ENCODE results near the gene POLE.

POLE gene

GRCh38 chr12:132575661-132576060, 111.5 kb downstream of the POLE start:
- H3K4me1 ChIP-seq (ENCODE audit: control insufficient read depth, insufficient read depth, low read length, unreplicated experiment): no peaks in the 10 kb centered on the region
- no peaks in the 10 kb centered on the region for H3K27me3 ChIP-seq (ENCODE audit: insufficient read depth, low read length)
- no peak overlapping the region for H3K4me3 ChIP-seq (ENCODE audit: low read depth, low read length)
- H3K79me2 ChIP-seq (ENCODE audit: control insufficient read depth, insufficient read depth, low read length, unreplicated experiment): no peaks in the 10 kb centered on the region
- peaks cover 2% of the 10 kb centered on the region; the same call in 1 of the 2 replicates for H3K36me3 ChIP-seq (ENCODE audit: insufficient read depth, low read length)
- no peak overlapping the region for H2AFZ ChIP-seq (ENCODE audit: low read length, unreplicated experiment)
- H3K27ac ChIP-seq (ENCODE audit: low read depth, low read length): no peak overlapping the region

DNA sequence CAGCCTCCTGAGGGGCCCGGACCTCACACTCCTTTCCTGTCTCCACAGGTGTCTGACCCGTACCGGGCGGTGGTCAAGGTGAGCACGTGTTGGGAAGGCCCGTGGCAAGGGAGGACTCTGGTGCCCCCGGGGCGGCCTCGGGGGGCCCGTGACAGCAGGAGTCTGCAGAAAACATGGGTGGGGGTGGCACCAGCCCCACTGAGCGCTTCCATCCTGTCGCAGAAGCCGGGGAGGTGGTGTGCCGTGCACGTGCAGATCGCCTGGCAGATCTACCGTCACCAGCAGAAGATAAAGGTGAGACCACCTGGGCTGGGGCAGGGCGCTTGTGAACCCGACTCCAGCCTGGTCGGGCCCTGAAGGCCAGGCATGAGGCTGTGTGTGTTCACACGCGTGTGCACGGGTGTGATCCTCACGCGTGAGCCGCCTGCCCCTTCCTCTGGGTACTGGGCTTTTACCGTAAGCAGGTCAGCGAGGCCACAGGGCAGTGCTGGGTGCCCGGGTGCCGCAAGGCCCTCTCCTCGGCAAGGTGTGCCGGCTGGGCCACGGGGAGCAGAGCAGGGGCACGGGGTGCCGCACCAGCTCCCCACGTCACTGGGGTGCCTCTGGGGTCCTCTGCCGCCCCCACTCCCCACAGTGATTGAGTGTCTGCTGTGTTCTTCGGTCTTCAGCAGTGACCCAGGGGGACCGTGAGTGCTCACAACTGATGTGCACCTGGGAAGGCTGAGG, 112.7 kb downstream of the POLE start:
- Histone ChIP-seq H2AFZ (ENCODE audit: low read length, unreplicated experiment) (no peak overlapping the region), H3K27me3 (ENCODE audit: insufficient read depth, low read length) (no peaks in the 10 kb centered on the region)

More for the DNA sequence above, 112.7 kb downstream of the POLE start:
- Histone ChIP-seq H3K4me3 (ENCODE audit: low read depth, low read length) (no peak overlapping the region), H3K4me1 (ENCODE audit: control insufficient read depth, insufficient read depth, low read length, unreplicated experiment) (no peaks in the 10 kb centered on the region), H3K79me2 (ENCODE audit: control insufficient read depth, insufficient read depth, low read length, unreplicated experiment) (no peaks in the 10 kb centered on the region), H3K36me3 (ENCODE audit: insufficient read depth, low read length) (peaks cover 2% of the 10 kb centered on the region; the same call in 1 of the 2 replicates), H3K27ac (ENCODE audit: low read depth, low read length) (no peak overlapping the region)

All from ACC112 (cell line).